ENCODE measurements around the gene OLFML3.
"Not testable (repeated sequence)": the region's sequence is repeated elsewhere in the genome, so short reads cannot be mapped to it uniquely, and the experiment has no call there.

The OLFML3 gene

GRCh38 chr1:113987259-113987658, 8.0 kb downstream of the OLFML3 start:
- in situ Hi-C loops (cut with MboI; ENCODE audit: low sequenced_read_pairs): loop anchor here (25.0 kb wide), 1 partner anchor 300 kb away; no protein-coding TSS in a partner anchor

GRCh38 chr1:113990530-113990929, 11.3 kb downstream of the OLFML3 start:
- in situ Hi-C loops (cut with MboI; ENCODE audit: low sequenced_read_pairs): loop anchor here (25.0 kb wide), 1 partner anchor 297 kb away; no protein-coding TSS in a partner anchor

GRCh38 chr1:113990961-113991360, 11.7 kb downstream of the OLFML3 start:
- in situ Hi-C loops (cut with MboI; ENCODE audit: low sequenced_read_pairs): loop anchor here (25.0 kb wide), 1 partner anchor 296 kb away; no protein-coding TSS in a partner anchor

GRCh38 chr1:113991467-113991997, 12.3 kb downstream of the OLFML3 start:
- in situ Hi-C loops (cut with MboI; ENCODE audit: low sequenced_read_pairs): loop anchor here (25.0 kb wide), 1 partner anchor 296 kb away; no protein-coding TSS in a partner anchor

- in situ Hi-C loops (cut with MboI; ENCODE audit: low sequenced_read_pairs): loop anchor here (25.0 kb wide), 1 partner anchor 294 kb away; no protein-coding TSS in a partner anchor
These were observed 13.8 kb downstream of the OLFML3 start for GRCh38 chr1:113993072-113993471.

GRCh38 chr1:113993766-113994165, 14.5 kb downstream of the OLFML3 start:
- in situ Hi-C loops (cut with MboI; ENCODE audit: low sequenced_read_pairs): loop anchor here (25.0 kb wide), 1 partner anchor 294 kb away; no protein-coding TSS in a partner anchor

- in situ Hi-C loops (cut with MboI; ENCODE audit: low sequenced_read_pairs): loop anchor here (25.0 kb wide), 1 partner anchor 292 kb away; no protein-coding TSS in a partner anchor
These were observed 16.1 kb downstream of the OLFML3 start for GRCh38 chr1:113995382-113995781.

- in situ Hi-C loops (cut with MboI; ENCODE audit: low sequenced_read_pairs): loop anchor here (25.0 kb wide), 1 partner anchor 289 kb away; no protein-coding TSS in a partner anchor
These were observed 19.1 kb downstream of the OLFML3 start for GRCh38 chr1:113998361-113998760.

- in situ Hi-C loops (cut with MboI; ENCODE audit: low sequenced_read_pairs): loop anchor here (25.0 kb wide), 1 partner anchor 288 kb away; no protein-coding TSS in a partner anchor
These were observed 20.0 kb downstream of the OLFML3 start for GRCh38 chr1:113999233-113999632.

- in situ Hi-C loops (cut with MboI; ENCODE audit: low sequenced_read_pairs): loop anchor here (25.0 kb wide), 1 partner anchor 288 kb away; no protein-coding TSS in a partner anchor
These were observed 20.5 kb downstream of the OLFML3 start for GRCh38 chr1:113999799-114000198.

GRCh38 chr1:114000406-114000805, 21.1 kb downstream of the OLFML3 start:
- in situ Hi-C loops (cut with MboI; ENCODE audit: low sequenced_read_pairs): no loop called here

- in situ Hi-C loops (cut with MboI; ENCODE audit: low sequenced_read_pairs): no loop called here
These were observed 23.4 kb downstream of the OLFML3 start for GRCh38 chr1:114002492-114003239.

- in situ Hi-C loops (cut with MboI; ENCODE audit: low sequenced_read_pairs): no loop called here
These were observed 24.2 kb downstream of the OLFML3 start for GRCh38 chr1:114003431-114003830.

- in situ Hi-C loops (cut with MboI; ENCODE audit: low sequenced_read_pairs): not testable (repeated sequence)
These were observed 27.6 kb downstream of the OLFML3 start for GRCh38 chr1:114006825-114007224.

- in situ Hi-C loops (cut with MboI; ENCODE audit: low sequenced_read_pairs): no loop called here
These were observed 29.2 kb downstream of the OLFML3 start for GRCh38 chr1:114008480-114008941.

- in situ Hi-C loops (cut with MboI; ENCODE audit: low sequenced_read_pairs): no loop called here
These were observed 29.7 kb downstream of the OLFML3 start for GRCh38 chr1:114008993-114009392.

- in situ Hi-C loops (cut with MboI; ENCODE audit: low sequenced_read_pairs): no loop called here
These were observed 30.1 kb downstream of the OLFML3 start for GRCh38 chr1:114009393-114009792.

- in situ Hi-C loops (cut with MboI; ENCODE audit: low sequenced_read_pairs): no loop called here
These were observed 31.3 kb downstream of the OLFML3 start for GRCh38 chr1:114010433-114011184.

- in situ Hi-C loops (cut with MboI; ENCODE audit: low sequenced_read_pairs): no loop called here
These were observed 32.5 kb downstream of the OLFML3 start for GRCh38 chr1:114011796-114012195.

GRCh38 chr1:114015075-114015474, 35.8 kb downstream of the OLFML3 start:
- in situ Hi-C loops (cut with MboI; ENCODE audit: low sequenced_read_pairs): no loop called here

- in situ Hi-C loops (cut with MboI; ENCODE audit: low sequenced_read_pairs): not testable (repeated sequence)
These were observed 40.5 kb downstream of the OLFML3 start for GRCh38 chr1:114019724-114020123.

Data from HL-60/S4 treated with phorbol 12-myristate 13-acetate at 8.2 ng/mL for 4 days and 3 days (cell line).